B cell (primary cell): ENCODE results near the gene EPB41L2.

Experiments
- CTCF ChIP-seq: fragments of 200-600 bp; IDR thresholded peaks from one replicate; pipeline ENCODE4 v1.8.0; 2022; ENCODE audit warnings: antibody characterized with exemption, mild to moderate bottlenecking
- EZH2 ChIP-seq: IDR thresholded peaks from 2 replicates; pipeline ENCODE4 v1.6.1; 2012; ENCODE audit warnings: borderline replicate concordance, low read depth, mild to moderate bottlenecking, moderate library complexity, low read length; ENCODE audit not compliant: insufficient read depth, poor library complexity, severe bottlenecking

- TF ChIP-seq CTCF (no peak), EZH2 (no peak)
These were observed 210.0 kb downstream of the EPB41L2 start for GRCh38 chr6:130852844-130853554.
